ACC112 (cell line): ENCODE results near the gene ZNF470.

Experiments
- H2AFZ ChIP-seq: fragments of 200-600 bp; sonication (generic); one replicate; pipeline ENCODE4 v1.6.0; 2017; ENCODE audit warnings: antibody characterized with exemption, low read length; ENCODE audit not compliant: unreplicated experiment
- H3K27ac ChIP-seq: fragments of 200-600 bp; sonication (generic); 2 replicates; pipeline ENCODE4 v1.5.1; 2014; ENCODE audit warnings: low read depth, mild to moderate bottlenecking, antibody characterized with exemption, low read length, moderate library complexity
- H3K27me3 ChIP-seq: fragments of 200-600 bp; sonication (generic); 2 replicates; pipeline ENCODE4 v1.6.1; 2014; ENCODE audit warnings: mild to moderate bottlenecking, antibody characterized with exemption, low read length, moderate library complexity, mixed read lengths; ENCODE audit not compliant: insufficient read depth
- H3K36me3 ChIP-seq: fragments of 200-600 bp; sonication (generic); 2 replicates; pipeline ENCODE4 v1.6.1; 2016; ENCODE audit warnings: mild to moderate bottlenecking, antibody characterized with exemption, low read length, moderate library complexity, mixed read lengths; ENCODE audit not compliant: insufficient read depth
- H3K4me1 ChIP-seq: fragments of 200-600 bp; sonication (generic); one replicate; pipeline ENCODE4 v1.6.1; 2016; ENCODE audit warnings: low read length, mixed read lengths; ENCODE audit not compliant: insufficient read depth, unreplicated experiment, control insufficient read depth
- H3K4me3 ChIP-seq: fragments of 200-600 bp; sonication (generic); 2 replicates; pipeline ENCODE4 v1.5.1; 2014; ENCODE audit warnings: mild to moderate bottlenecking, low read depth, low read length
- H3K79me2 ChIP-seq: fragments of 200-600 bp; sonication (generic); one replicate; pipeline ENCODE4 v1.6.0; 2016; ENCODE audit warnings: low read length; ENCODE audit not compliant: control insufficient read depth, unreplicated experiment, insufficient read depth

The ZNF470 gene

DNA sequence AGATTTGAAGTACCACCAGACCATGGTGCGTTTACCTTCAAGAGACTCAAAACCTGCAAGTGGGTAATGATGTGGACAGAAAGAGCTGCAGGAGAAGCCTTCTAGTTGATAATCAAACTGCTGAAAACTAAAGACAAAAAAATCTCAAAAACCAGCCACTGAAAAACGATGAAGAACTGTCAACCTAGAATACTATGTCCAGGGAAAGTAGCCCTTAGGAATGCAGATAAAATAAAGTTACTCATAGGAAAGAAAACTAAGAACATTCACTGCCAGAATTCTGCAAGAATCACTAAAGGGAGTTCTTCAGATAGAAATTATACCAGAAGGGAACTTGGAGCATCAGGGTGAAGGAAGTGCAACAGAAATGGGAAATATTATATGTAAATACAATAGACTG lies 5.3 kb downstream of the ZNF470 start:
- Histone ChIP-seq H3K4me3 (no peak overlapping the region), H3K27me3 (no peaks in the 10 kb centered on the region), H3K4me1 (no peaks in the 10 kb centered on the region), H3K36me3 (peaks cover 81% of the 10 kb centered on the region), H3K79me2 (peaks cover 7% of the 10 kb centered on the region), H2AFZ (no peak overlapping the region), H3K27ac (no peak overlapping the region)

DNA sequence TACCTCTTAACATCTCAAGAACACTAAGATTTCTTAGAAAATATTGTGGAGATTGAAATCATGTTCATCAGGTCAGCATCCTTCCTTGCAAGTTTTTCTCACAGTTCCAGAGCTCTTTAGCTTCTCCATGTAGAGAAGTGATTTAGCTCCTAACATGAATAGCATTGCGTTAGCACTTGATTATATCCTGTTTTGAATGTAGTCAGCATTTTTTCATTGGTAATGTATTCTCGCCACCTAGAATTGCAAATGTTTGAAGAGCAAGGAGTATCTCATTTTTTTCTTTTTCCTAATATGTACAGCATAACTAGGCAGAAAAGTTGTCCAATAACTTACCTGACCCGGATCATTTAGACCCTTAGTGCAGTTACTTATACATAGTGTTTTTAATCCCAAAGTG lies 6.6 kb downstream of the ZNF470 start:
- H2AFZ ChIP-seq, result no peak overlapping the region
- H3K27ac ChIP-seq, result no peak overlapping the region
- H3K4me1 ChIP-seq, result no peaks in the 10 kb centered on the region
- peaks cover 84% of the 10 kb centered on the region for H3K36me3 ChIP-seq
- H3K4me3 ChIP-seq, result no peak overlapping the region
- H3K27me3 ChIP-seq, result no peaks in the 10 kb centered on the region
- H3K79me2 ChIP-seq, result peaks cover under 1% of the 10 kb centered on the region

DNA sequence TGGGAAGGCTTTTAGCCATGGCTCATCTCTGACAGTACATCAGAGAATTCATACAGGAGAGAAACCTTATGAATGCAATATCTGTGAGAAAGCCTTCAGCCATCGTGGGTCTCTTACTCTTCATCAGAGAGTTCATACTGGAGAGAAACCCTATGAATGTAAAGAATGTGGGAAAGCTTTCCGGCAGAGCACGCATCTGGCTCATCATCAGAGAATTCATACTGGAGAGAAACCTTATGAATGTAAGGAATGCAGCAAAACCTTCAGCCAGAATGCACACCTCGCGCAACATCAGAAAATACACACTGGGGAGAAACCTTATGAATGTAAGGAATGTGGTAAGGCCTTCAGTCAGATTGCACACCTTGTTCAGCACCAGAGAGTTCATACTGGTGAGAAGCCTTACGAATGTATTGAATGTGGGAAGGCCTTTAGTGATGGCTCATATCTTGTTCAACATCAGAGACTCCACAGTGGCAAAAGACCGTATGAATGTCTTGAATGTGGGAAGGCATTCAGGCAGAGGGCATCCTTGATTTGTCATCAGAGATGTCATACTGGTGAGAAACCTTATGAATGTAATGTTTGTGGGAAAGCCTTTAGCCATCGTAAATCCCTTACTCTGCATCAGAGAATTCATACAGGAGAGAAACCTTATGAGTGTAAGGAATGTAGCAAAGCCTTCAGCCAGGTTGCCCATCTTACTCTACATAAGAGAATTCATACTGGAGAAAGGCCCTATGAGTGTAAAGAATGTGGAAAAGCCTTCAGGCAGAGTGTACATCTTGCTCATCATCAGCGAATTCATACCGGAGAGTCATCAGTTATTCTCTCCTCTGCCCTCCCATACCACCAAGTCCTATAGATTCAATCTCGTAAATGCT lies 10.7 kb downstream of the ZNF470 start:
- H3K36me3 ChIP-seq, result peaks cover 59% of the 10 kb centered on the region
- no peaks in the 10 kb centered on the region for H3K79me2 ChIP-seq
- H2AFZ ChIP-seq, result no peak overlapping the region
- no peak overlapping the region for H3K4me3 ChIP-seq
- no peaks in the 10 kb centered on the region for H3K4me1 ChIP-seq
- H3K27me3 ChIP-seq, result no peaks in the 10 kb centered on the region
- H3K27ac ChIP-seq, result no peak overlapping the region

DNA sequence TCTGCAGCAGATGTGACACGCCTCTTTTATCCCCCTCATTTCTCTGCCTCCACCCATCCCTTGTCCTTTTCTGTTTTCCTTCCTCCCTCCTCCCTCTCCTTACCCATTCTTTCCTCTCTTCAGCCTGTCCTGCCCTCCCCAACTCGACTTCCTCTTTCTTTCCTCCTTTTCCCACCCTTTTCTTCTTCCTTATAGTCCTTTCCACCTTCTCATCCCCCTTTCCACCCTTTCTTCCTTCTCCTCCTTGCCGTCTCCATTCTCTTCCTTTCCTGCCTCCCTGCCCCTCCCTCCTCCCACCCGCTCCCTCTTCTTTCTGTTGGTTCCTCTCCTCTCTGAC lies 27.1 kb downstream of the ZNF470 start:
- Histone ChIP-seq H3K79me2 (peaks cover 23% of the 10 kb centered on the region), H3K4me3 (peak overlapping the region; percentile 89), H3K4me1 (no peaks in the 10 kb centered on the region), H3K27ac (no peak overlapping the region), H2AFZ (no peak overlapping the region), H3K36me3 (0 out of 2 replicates have a peak, but pooled peaks cover 5% of the 10 kb centered on the region), H3K27me3 (no peaks in the 10 kb centered on the region)

DNA sequence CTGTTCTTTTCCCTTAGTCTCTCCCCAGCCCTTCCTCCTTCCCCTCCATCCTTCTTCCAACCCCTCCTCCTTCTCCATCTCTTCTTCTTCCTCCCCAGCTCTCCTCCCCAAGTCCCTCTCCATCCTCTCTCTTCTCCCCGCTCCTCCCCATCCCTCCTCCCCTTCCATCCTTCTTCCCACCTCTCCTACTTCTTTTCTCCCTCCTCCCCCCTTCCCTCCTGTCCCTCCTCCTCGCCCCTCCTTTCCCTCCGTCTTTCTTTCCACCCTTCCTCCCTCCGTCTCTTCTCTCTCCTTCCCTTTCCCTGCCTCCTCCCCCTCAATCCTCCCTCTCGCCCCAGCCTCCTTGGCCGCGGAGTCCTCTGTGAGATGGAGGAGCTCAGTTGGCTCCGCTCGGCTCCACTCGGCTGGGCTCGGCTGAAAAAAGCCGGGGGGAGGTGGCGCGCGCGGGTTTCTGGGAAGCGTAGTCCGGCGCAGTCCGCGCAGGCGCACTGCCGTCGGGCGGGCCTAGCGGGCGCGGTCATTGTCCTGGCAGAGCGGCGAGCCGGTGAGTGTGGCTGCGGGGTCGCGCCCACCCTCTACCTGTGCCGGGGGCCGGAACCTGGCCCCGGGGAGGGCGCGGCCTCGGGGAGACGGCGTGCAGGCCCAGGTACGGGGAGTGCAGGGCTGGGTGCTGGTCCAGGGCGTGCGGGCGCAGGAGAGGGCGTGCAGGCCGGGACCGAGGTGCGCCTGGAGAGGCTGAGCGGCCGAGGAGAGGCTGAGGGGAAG lies 27.7 kb downstream of the ZNF470 start, which contains the start of gene ZNF71:
TSS of gene ZNF71 (plus strand) at position 520 of the 765 bp plus-strand sequence. CDS start 6,257 bp downstream, outside the sequence.
- 0 out of 2 replicates have a peak, but pooled peaks cover 5% of the 10 kb centered on the region for H3K36me3 ChIP-seq
- no peaks in the 10 kb centered on the region for H3K4me1 ChIP-seq
- no peaks in the 10 kb centered on the region for H3K27me3 ChIP-seq
- H2AFZ ChIP-seq, result peak within 1 kb of the TSS; percentile 21
- H3K79me2 ChIP-seq, result peaks cover 23% of the 10 kb centered on the region
- H3K4me3 ChIP-seq, result peak within 1 kb of the TSS; percentile 89
- no peak within 1 kb of the TSS for H3K27ac ChIP-seq

DNA sequence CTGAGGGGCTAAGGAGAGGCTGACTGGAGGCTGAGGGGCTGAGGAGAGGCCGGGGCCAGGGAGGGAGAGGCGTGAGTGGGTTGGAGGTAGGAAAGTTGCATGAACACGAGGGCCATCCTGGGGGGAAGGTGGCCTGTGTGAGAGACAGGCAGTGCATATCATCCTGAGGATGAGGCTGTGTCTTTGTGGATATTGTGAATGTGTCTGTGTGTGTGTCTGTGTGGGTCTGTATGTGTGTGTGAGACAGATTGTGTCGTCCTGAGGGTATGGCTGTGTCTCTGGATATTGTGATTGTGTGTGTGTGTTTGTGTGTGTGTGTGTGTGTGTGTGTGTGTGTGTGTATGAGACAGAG lies 28.3 kb downstream of the ZNF470 start:
- no peaks in the 10 kb centered on the region for H3K27me3 ChIP-seq
- H2AFZ ChIP-seq, result peak overlapping the region; percentile 21
- no peak overlapping the region for H3K27ac ChIP-seq
- peaks cover 24% of the 10 kb centered on the region for H3K79me2 ChIP-seq
- no peaks in the 10 kb centered on the region for H3K4me1 ChIP-seq
- H3K36me3 ChIP-seq, result 0 out of 2 replicates have a peak, but pooled peaks cover 5% of the 10 kb centered on the region
- H3K4me3 ChIP-seq, result peak overlapping the region; percentile 89

DNA sequence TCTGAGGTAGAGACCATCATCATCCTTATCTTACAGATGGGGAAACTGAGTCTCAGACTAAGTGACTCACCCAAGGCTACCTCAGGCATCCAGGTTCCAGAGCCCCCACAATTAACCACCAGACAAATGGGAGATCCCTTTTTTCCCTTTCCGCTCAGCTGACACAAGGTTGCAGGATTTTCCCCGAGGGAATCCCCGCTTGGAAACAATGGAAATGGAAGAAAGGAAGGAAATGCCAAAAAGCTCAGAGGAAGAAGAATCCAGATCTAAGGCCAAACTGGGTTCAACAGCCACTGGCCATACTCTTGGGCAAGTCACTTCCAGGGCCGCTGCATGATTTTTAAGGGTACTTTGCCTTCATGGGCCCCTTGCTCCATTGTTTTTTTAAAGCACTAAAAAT lies 29.4 kb downstream of the ZNF470 start:
- Histone ChIP-seq H2AFZ (no peak overlapping the region), H3K36me3 (peaks cover 8% of the 10 kb centered on the region)

DNA sequence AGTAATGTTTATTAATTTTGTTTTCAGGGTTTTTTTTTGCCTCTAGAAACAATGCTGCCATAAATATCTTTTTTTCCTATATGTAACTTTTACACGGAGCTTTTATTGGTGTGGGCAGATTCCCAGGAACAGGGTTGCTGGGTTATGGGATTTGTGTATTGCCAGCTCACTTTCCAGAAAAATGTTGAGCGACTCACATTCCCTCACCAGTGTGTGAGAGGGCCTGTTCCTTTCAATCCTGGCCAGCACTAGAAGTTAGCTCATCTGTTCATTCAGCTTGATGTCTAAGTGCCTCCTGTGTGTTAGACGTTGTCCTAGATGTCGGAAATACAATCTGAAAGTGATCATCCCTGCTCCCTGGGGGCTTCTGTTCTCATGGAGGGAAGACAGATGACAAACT lies 30.4 kb downstream of the ZNF470 start:
- no peak overlapping the region for H3K27ac ChIP-seq
- H3K36me3 ChIP-seq, result peaks cover 15% of the 10 kb centered on the region
- no peaks in the 10 kb centered on the region for H3K4me1 ChIP-seq
- H3K79me2 ChIP-seq, result peaks cover 28% of the 10 kb centered on the region
- no peak overlapping the region for H3K4me3 ChIP-seq
- no peaks in the 10 kb centered on the region for H3K27me3 ChIP-seq
- no peak overlapping the region for H2AFZ ChIP-seq

More for the DNA sequence above, 29.4 kb downstream of the ZNF470 start:
- Histone ChIP-seq H3K79me2 (peaks cover 28% of the 10 kb centered on the region), H3K27me3 (no peaks in the 10 kb centered on the region), H3K27ac (no peak overlapping the region), H3K4me3 (no peak overlapping the region; the same call in 1 of the 2 replicates), H3K4me1 (no peaks in the 10 kb centered on the region)

DNA sequence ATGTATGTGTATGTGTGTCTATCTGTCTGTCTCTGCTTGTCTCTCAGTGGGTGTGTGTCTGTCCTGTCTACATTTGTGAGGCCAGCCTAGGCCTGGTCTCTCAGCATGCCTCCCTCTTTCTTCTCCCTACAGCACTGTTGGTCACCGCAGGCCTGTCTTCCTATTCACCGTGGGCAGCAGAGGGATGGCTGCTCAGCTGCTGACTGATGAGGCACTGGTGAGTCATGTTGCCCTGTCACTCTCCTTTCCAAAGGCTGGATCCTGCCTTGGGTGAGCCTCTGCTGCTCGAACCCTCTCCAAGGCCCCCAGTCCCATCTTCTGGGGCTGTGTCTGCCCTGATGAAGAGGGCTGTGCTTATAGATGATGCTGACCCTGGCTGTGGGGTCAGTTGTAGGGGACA lies 34.1 kb downstream of the ZNF470 start:
- H3K4me1 ChIP-seq, result no peaks in the 10 kb centered on the region
- peaks cover 24% of the 10 kb centered on the region for H3K36me3 ChIP-seq
- no peak overlapping the region for H3K27ac ChIP-seq
- peaks cover 20% of the 10 kb centered on the region for H3K79me2 ChIP-seq
- H2AFZ ChIP-seq, result no peak overlapping the region
- no peaks in the 10 kb centered on the region for H3K27me3 ChIP-seq
- no peak overlapping the region for H3K4me3 ChIP-seq

DNA sequence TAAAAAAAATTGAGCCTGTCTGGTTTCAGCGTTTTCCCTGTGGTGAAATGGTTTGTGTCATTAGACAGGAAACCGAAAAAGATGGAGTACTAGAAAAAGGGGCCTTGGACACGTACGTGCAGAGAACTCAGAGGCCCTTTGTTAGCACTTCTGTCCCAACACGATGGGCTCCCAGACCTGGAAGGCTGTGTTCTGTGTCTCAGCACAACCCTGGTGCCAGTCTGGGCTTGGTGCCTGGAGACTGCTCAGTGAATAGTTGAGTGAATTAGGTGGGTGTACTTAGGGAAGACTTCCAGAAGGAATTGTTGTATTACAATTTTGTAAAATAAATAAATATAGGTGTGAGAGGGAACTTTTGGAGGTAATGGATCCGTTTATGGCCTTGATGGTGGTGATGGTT lies 36.6 kb downstream of the ZNF470 start:
- Histone ChIP-seq H3K4me1 (no peaks in the 10 kb centered on the region), H3K79me2 (peaks cover 5% of the 10 kb centered on the region)

More for the DNA sequence above, 36.6 kb downstream of the ZNF470 start:
- H3K27ac ChIP-seq, result no peak overlapping the region
- H3K36me3 ChIP-seq, result peaks cover 19% of the 10 kb centered on the region
- no peak overlapping the region for H3K4me3 ChIP-seq
- H2AFZ ChIP-seq, result no peak overlapping the region
- no peaks in the 10 kb centered on the region for H3K27me3 ChIP-seq
